MG63 (cell line): ENCODE results near the gene INIP. TPM values are rescaled to one million over a fixed set of nuclear protein-coding genes. Genes with fewer than 3 reads are reported as not detected.
"Not testable (repeated sequence)": the region's sequence is repeated elsewhere in the genome, so short reads cannot be mapped to it uniquely, and the experiment has no call there.

Experiments used
- DNase-seq: peaks from one replicate; pipeline ENCODE4 v3.0.0-alpha.2; 2020
- H3K27me3 ChIP-seq: fragments of 250-450 bp; sonication (Bioruptor Pico); 2 replicates; pipeline ENCODE4 v1.5.1; 2020; ENCODE audit warnings: mild to moderate bottlenecking, moderate library complexity
- H3K36me3 ChIP-seq: fragments of 250-450 bp; sonication (Bioruptor Pico); 2 replicates; pipeline ENCODE4 v1.5.1; 2020; ENCODE audit warnings: mild to moderate bottlenecking, moderate library complexity
- H3K4me3 ChIP-seq: fragments of 250-450 bp; sonication (Bioruptor Pico); 2 replicates; pipeline ENCODE4 v1.5.1; 2020; ENCODE audit warnings: mild to moderate bottlenecking, moderate library complexity
- H3K9me3 ChIP-seq: fragments of 250-450 bp; sonication (Bioruptor Pico); 2 replicates; pipeline ENCODE4 v1.5.1; 2020; ENCODE audit warnings: mild to moderate bottlenecking, moderate library complexity
- total RNA-seq: library from RNA; depleted of rRNA; stranded (reverse); fragments of >200 nt; shearing (Covaris generic); gene quantifications from 2 replicates; pipeline ENCODE4 v1.2.3, GENCODE V29; 2014; ENCODE audit warnings: low replicate concordance

INIP gene
- total RNA-seq, 1 experiment from 2014 or later, result 18.0 TPM

DNA sequence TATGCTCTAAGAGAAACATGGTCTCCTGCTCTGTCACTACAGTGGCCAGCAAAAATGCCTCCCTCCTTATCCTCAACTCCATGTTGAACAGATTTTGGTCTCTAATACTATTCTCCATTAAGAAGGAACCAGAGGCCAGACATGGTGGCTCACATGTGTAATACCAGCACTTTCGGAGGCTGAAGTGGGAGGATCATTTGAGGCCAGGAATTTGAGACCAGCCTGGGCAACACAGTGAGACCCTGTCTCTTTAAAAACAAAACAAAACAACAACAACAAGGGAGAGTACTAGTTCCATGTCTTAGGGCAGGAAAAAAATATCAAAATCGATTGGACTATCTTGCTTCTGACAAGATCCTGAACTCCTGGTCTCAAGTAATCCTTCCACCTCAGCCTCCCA is 14.6 kb downstream of the INIP start:
- no peak for DNase-seq
- Histone ChIP-seq H3K27me3 (no peaks in the 10 kb centered on the region), H3K9me3 (no peaks in the 10 kb centered on the region), H3K36me3 (peaks cover 6% of the 10 kb centered on the region), H3K4me3 (no peak overlapping the region)

DNA sequence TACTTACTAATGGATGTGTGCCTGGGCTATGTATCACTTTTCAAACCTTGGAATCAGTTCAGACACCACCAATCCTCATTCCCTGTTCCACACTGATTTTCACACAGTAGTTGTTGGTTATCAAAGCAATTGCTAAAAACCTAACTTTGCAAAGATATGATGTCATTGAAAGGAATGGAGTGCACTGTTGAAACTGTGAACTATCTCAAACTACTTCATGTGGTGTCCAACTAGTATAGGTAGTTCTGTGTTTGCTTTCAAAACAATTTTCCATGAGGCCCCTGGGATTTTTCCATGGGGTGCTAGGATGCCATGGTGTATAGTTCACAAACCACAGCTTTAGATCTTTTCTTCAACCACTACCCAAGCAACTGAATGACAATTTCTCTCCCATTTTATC is 17.8 kb downstream of the INIP start:
- H3K9me3 ChIP-seq, result no peaks in the 10 kb centered on the region
- H3K4me3 ChIP-seq, result no peak overlapping the region
- DNase-seq, result no peak
- no peaks in the 10 kb centered on the region for H3K27me3 ChIP-seq
- peaks cover 3% of the 10 kb centered on the region for H3K36me3 ChIP-seq

- no peaks in the 10 kb centered on the region for H3K27me3 ChIP-seq
- no peak overlapping the region for H3K4me3 ChIP-seq
Measured at GRCh38 chr9:112699230-112699629, 18.7 kb downstream of the INIP start.

GRCh38 chr9:112696461-112696860 is 21.5 kb downstream of the INIP start:
- H3K27me3 ChIP-seq, result no peaks in the 10 kb centered on the region
- no peak overlapping the region for H3K4me3 ChIP-seq
- H3K36me3 ChIP-seq, result peaks cover 3% of the 10 kb centered on the region
- no peaks in the 10 kb centered on the region for H3K9me3 ChIP-seq
- DNase-seq, result no peak

More at GRCh38 chr9:112699230-112699629, 18.7 kb downstream of the INIP start:
- DNase-seq, result no peak
- no peaks in the 10 kb centered on the region for H3K9me3 ChIP-seq
- peaks cover 3% of the 10 kb centered on the region for H3K36me3 ChIP-seq

DNA sequence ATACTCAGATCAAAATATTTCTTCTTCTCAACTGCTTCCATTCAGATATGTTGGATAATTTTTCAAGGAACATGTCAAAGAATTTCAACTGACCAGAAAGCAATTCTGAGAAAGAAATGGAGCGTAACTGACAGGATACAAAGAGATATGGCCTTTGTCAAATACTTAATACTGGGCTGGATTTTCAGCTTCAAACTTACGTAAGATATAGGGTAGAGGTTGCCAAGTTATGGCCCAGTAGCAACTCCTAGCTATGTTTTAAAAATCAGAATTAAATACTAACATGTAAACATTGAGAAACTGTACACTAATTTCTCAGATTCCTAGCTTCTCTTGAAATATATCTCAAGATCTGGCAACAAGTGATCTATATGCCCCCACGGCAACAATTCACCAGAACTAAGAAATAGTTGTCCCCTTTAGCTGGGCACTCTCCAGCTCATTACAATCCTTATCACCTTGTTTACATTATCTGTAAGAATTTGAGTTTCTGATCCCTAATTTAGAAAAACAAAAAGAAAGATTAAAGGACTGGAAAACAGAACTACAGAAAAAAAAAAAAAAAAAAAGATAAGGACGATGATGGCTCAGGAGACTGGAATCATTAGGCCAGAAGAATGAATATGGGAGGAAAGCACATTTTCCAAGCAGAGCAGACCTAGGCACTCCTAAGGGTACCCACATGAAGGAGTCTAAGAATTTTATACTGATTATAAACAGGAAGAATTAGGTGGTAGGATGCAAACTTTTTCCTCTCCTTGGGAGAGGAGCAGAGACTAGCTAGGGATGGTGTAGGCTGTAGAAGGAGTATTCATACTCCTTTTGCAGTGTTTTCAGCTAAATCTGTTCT is 23.0 kb downstream of the INIP start:
- no peaks in the 10 kb centered on the region for H3K27me3 ChIP-seq
- peaks cover 8% of the 10 kb centered on the region for H3K36me3 ChIP-seq
- no peak overlapping the region for H3K4me3 ChIP-seq
- no peak for DNase-seq
- H3K9me3 ChIP-seq, result no peaks in the 10 kb centered on the region

DNA sequence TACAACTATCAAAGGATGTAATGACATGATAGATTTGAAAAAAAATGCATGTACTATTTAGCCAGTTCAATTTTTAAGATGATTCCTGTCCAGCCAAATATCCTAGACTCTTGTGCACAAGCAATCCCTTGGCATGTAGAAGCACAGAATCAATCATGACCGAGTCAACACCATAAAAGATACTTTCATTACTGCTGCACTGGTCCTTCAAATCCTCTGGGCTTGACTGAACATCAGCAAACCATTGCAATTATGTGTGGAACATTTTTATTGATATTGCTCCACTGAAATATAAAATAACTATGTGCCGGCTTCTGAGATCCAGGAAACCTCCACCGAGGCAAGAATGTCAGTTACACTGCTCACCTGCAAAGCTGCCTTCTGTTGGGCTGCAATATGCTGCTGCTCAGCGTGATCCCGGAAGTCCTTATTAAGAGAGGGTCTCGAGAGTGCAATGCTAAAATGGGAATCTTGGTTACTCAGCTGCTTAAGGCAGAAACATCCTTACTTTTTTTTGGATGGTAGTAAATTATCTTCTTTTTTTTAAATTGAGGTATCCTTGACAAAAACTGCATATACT is 28.7 kb downstream of the INIP start:
- H3K27me3 ChIP-seq, result no peaks in the 10 kb centered on the region
- DNase-seq, result no peak
- no peak overlapping the region for H3K4me3 ChIP-seq
- no peaks in the 10 kb centered on the region for H3K9me3 ChIP-seq
- H3K36me3 ChIP-seq, result peaks cover 29% of the 10 kb centered on the region

- no peak for DNase-seq
- Histone ChIP-seq H3K27me3 (no peaks in the 10 kb centered on the region), H3K9me3 (peaks cover 4% of the 10 kb centered on the region; the same call in 1 of the 2 replicates), H3K4me3 (no peak overlapping the region), H3K36me3 (peaks cover 4% of the 10 kb centered on the region; the same call in 1 of the 2 replicates)
Measured at GRCh38 chr9:112680731-112681402, 37.0 kb downstream of the INIP start.

DNA sequence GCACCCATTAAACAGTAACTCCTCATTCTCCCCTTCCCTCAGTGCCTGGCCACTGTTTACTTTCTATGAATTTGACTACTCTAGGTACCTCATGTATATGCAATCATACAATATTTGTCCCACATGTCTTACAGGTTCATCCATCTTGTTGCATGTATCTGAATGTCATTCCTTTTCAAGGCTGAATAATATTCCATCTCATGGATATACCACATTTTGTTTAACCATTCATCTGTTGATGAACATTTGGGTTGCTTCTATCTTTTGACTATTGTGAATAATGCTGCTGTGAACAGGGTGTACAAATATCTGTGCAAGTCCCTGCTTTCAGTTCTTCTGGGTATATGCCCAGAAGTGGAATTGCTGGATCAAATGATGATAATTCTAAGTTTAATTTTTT is 40.9 kb downstream of the INIP start:
- H3K9me3 ChIP-seq, result peaks cover 4% of the 10 kb centered on the region; the same call in 1 of the 2 replicates
- DNase-seq, result no peak
- no peaks in the 10 kb centered on the region for H3K36me3 ChIP-seq
- H3K4me3 ChIP-seq, result no peak overlapping the region
- H3K27me3 ChIP-seq, result no peaks in the 10 kb centered on the region

DNA sequence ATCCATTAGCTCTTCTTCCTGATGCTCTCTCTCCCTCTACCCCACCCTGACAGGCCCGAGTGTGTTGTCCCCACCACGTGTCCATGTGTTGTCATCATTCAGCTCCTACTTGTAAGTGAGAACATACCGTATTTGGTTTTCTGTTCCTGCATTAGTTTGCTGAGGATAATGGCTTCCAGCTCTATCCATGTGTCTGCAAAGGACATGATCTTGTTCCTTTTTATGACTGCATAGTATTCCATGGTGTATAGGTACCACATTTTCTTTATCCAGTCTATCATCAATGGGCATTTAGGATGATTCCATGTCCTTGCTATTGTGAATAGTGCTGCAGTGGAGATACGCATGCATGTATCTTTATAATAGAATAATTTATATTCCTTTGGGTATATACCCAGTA is 44.7 kb downstream of the INIP start:
- not testable (repeated sequence) for DNase-seq, H3K4me3 ChIP-seq, H3K9me3 ChIP-seq, H3K36me3 ChIP-seq, H3K27me3 ChIP-seq

DNA sequence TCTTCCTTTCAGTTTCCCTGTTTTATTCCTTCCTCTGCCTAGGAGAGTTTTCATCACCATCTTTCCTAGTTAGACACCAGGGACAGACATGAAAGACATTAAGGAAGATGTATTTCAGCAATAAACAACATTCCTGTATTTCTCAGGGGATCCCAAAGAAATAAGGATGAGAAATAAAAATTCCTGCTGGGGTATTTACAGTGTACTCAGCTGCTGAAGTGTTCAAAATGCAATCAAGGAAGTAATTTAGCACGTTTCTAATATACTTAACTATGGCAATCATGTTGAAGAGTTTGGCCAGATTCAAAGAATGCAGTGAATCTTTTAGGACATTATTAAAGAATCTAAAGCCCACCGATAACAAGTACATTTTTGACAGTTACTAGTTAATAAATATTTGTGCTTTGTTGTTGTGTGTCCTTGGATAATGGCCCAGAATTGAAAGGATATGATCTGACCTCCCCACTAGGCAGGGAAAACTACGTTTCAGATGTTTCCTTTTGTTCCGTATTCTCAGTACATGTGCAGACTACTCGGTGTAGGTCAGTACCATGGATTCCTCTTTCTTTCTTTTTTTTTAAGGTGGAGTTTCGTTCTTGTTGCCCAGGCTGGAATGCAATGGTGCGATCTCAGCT is 46.8 kb downstream of the INIP start:
- H3K27me3 ChIP-seq, result no peaks in the 10 kb centered on the region
- no peak overlapping the region for H3K4me3 ChIP-seq
- no peaks in the 10 kb centered on the region for H3K36me3 ChIP-seq
- DNase-seq, result no peak
- no peaks in the 10 kb centered on the region for H3K9me3 ChIP-seq

DNA sequence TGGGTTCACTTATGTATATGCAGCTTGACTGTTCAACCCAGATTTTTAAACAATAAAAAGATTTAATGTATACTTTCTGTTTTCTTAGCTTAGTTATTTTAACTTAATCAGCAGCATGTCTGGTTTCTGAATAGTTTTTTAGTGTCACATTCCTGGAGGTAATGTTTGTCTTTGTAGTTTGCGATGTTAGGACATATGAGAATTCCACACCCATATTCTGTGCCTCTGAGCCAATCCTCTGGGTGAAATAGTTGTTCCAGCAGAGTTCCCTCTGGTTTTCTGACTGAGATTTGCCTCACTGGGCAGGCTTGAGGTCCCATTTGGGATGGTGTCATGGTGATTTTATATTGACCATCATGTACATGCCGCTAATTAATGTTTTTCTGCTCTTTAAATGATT is 48.6 kb downstream of the INIP start:
- Histone ChIP-seq H3K36me3 (no peaks in the 10 kb centered on the region), H3K4me3 (no peak overlapping the region), H3K9me3 (no peaks in the 10 kb centered on the region), H3K27me3 (no peaks in the 10 kb centered on the region)
- no peak for DNase-seq

- no peak overlapping the region for H3K4me3 ChIP-seq
- no peaks in the 10 kb centered on the region for H3K36me3 ChIP-seq
- no peaks in the 10 kb centered on the region for H3K27me3 ChIP-seq
- no peak for DNase-seq
- no peaks in the 10 kb centered on the region for H3K9me3 ChIP-seq
Measured at GRCh38 chr9:112665347-112665746, 52.6 kb downstream of the INIP start.

- no peaks in the 10 kb centered on the region for H3K27me3 ChIP-seq
- H3K36me3 ChIP-seq, result no peaks in the 10 kb centered on the region
- H3K4me3 ChIP-seq, result no peak overlapping the region
- no peak for DNase-seq
- H3K9me3 ChIP-seq, result no peaks in the 10 kb centered on the region
Measured at GRCh38 chr9:112664531-112664930, 53.4 kb downstream of the INIP start.

GRCh38 chr9:112663681-112664080 is 54.2 kb downstream of the INIP start:
- Histone ChIP-seq H3K27me3 (no peaks in the 10 kb centered on the region), H3K4me3 (no peak overlapping the region), H3K9me3 (no peaks in the 10 kb centered on the region), H3K36me3 (no peaks in the 10 kb centered on the region)
- DNase-seq, result no peak

- no peak for DNase-seq
- H3K36me3 ChIP-seq, result no peaks in the 10 kb centered on the region
- H3K27me3 ChIP-seq, result no peaks in the 10 kb centered on the region
- no peaks in the 10 kb centered on the region for H3K9me3 ChIP-seq
- H3K4me3 ChIP-seq, result no peak overlapping the region
Measured at GRCh38 chr9:112659906-112660305, 58.0 kb downstream of the INIP start.

- H3K36me3 ChIP-seq, result no peaks in the 10 kb centered on the region
- H3K27me3 ChIP-seq, result no peaks in the 10 kb centered on the region
Measured at GRCh38 chr9:112655668-112656067, 62.2 kb downstream of the INIP start.

GRCh38 chr9:112654282-112654681 is 63.6 kb downstream of the INIP start:
- no peak for DNase-seq
- Histone ChIP-seq H3K27me3 (no peaks in the 10 kb centered on the region), H3K9me3 (peaks cover 10% of the 10 kb centered on the region), H3K36me3 (no peaks in the 10 kb centered on the region), H3K4me3 (no peak overlapping the region)

More at GRCh38 chr9:112655668-112656067, 62.2 kb downstream of the INIP start:
- no peak for DNase-seq
- no peak overlapping the region for H3K4me3 ChIP-seq
- no peaks in the 10 kb centered on the region; the same call in 1 of the 2 replicates for H3K9me3 ChIP-seq
